Endothelial cell of coronary artery (primary cell): ENCODE measurements around the gene ADRB2. TPM values are rescaled to one million over a fixed set of nuclear protein-coding genes. Genes with fewer than 3 reads are reported as not detected.

Source experiments
- total RNA-seq: library from RNA; depleted of rRNA; stranded (reverse); fragments of >200 nt; gene quantifications from 2 replicates; pipeline ENCODE4 v1.2.3, GENCODE V29; 2014

Gene ADRB2
- total RNA-seq: 3.1 and 3.2 TPM in 2 replicates

DNA sequence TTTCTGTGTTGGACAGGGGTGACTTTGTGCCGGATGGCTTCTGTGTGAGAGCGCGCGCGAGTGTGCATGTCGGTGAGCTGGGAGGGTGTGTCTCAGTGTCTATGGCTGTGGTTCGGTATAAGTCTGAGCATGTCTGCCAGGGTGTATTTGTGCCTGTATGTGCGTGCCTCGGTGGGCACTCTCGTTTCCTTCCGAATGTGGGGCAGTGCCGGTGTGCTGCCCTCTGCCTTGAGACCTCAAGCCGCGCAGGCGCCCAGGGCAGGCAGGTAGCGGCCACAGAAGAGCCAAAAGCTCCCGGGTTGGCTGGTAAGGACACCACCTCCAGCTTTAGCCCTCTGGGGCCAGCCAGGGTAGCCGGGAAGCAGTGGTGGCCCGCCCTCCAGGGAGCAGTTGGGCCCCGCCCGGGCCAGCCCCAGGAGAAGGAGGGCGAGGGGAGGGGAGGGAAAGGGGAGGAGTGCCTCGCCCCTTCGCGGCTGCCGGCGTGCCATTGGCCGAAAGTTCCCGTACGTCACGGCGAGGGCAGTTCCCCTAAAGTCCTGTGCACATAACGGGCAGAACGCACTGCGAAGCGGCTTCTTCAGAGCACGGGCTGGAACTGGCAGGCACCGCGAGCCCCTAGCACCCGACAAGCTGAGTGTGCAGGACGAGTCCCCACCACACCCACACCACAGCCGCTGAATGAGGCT is at the start of gene ADRB2:
TSS of gene ADRB2 (plus strand) at position 559 of the 686 bp plus-strand sequence. CDS start 221 bp downstream, outside the sequence.

Other genes with a start within 250 kb of the ADRB2 start
- gene HTR4, start 172.1 kb upstream of the ADRB2 start, total RNA-seq: 0.09 TPM in 1 of 2 replicates, not detected in the other
- 3.2 and 6.0 TPM in 2 replicates for gene SH3TC2, start 236.5 kb downstream of the ADRB2 start, total RNA-seq